Measurements from ENCODE around the gene ASPSCR1. TPM values are rescaled to one million over a fixed set of nuclear protein-coding genes. Genes with fewer than 3 reads are reported as not detected.

Gene ASPSCR1
- total and polyA plus RNA-seq, 2 of the 13 experiments (the other 11 are each of a cell fraction or from before 2014, with no cell fraction given): 274 to 314 TPM

GRCh38 chr17:82015311-82015971, 38.0 kb downstream of the ASPSCR1 start (continued):
- TF ChIP-seq, protein P1, sequence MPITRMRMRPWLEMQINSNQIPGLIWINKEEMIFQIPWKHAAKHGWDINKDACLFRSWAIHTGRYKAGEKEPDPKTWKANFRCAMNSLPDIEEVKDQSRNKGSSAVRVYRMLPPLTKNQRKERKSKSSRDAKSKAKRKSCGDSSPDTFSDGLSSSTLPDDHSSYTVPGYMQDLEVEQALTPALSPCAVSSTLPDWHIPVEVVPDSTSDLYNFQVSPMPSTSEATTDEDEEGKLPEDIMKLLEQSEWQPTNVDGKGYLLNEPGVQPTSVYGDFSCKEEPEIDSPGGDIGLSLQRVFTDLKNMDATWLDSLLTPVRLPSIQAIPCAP (CRISPR knock-in tag; IDR thresholded peaks at IDR 0.05; ENCODE audit: low read depth): no peak
- TF ChIP-seq ZNF788 (CRISPR knock-in tag; IDR thresholded peaks at IDR 0.05; ENCODE audit: borderline replicate concordance) (peak; percentile 13; the same call in 1 of the 2 replicates), SALL1 (CRISPR knock-in tag; IDR thresholded peaks at IDR 0.05) (peak; percentile 33), TMF1 (CRISPR knock-in tag; IDR thresholded peaks at IDR 0.05; ENCODE audit: low read depth) (no peak), NFATC3 (CRISPR knock-in tag; IDR thresholded peaks at IDR 0.05) (no peak), PRDM15 (CRISPR knock-in tag; IDR thresholded peaks at IDR 0.05) (no peak), MED13 (CRISPR knock-in tag; IDR thresholded peaks at IDR 0.05) (peak; percentile 88; the same call in 1 of the 2 replicates), ZNF383 (CRISPR knock-in tag; IDR thresholded peaks at IDR 0.05; ENCODE audit: borderline replicate concordance) (no peak), HNRNPUL1 (IDR thresholded peaks at IDR 0.05; ENCODE audit: low read depth, low read length) (no peak), HOXA5 (CRISPR knock-in tag; IDR thresholded peaks at IDR 0.05) (no peak), ZNF598 (CRISPR knock-in tag; IDR thresholded peaks at IDR 0.05; ENCODE audit: borderline replicate concordance) (no peak), SKI (IDR thresholded peaks at IDR 0.05; ENCODE audit: partially characterized antibody) (peak; percentile 32), GZF1 (CRISPR knock-in tag; IDR thresholded peaks at IDR 0.05) (no peak), FOXK2 (IDR thresholded peaks at IDR 0.05) (no peak), MYC (CRISPR knock-in tag; IDR thresholded peaks at IDR 0.05; ENCODE audit: borderline replicate concordance) (peak; percentile 39; the same call in 1 of the 2 replicates), SAP130 (CRISPR knock-in tag; IDR thresholded peaks at IDR 0.05; ENCODE audit: low read depth) (peak; percentile 56), GTF2F1 (IDR thresholded peaks at IDR 0.05; ENCODE audit: low read length) (no peak), HHEX (CRISPR knock-in tag; IDR thresholded peaks at IDR 0.05) (peak; percentile 51), EP300 (IDR thresholded peaks at IDR 0.05; ENCODE audit: low read depth in 2 of 2, low read length in 2 of 2) (peak in 1 of 2 experiments; percentile 92; a peak in 2 of 4 replicates), EP300 (CRISPR knock-in tag; IDR thresholded peaks at IDR 0.05; ENCODE audit: borderline replicate concordance) (peak; percentile 91), POGZ (CRISPR knock-in tag; IDR thresholded peaks at IDR 0.05) (no peak), ZNF660 (CRISPR knock-in tag; IDR thresholded peaks at IDR 0.05; ENCODE audit: borderline replicate concordance, low read depth) (no peak), ASH2L (IDR thresholded peaks at IDR 0.05; ENCODE audit: insufficient read length, low read depth, low read length) (peak; percentile 61), ZNF713 (CRISPR knock-in tag; IDR thresholded peaks at IDR 0.05) (no peak), NFIC (IDR thresholded peaks at IDR 0.05; ENCODE audit: low read length) (peak; percentile 41; the same call in 1 of the 2 replicates)
- TF ChIP-seq, protein P2, sequence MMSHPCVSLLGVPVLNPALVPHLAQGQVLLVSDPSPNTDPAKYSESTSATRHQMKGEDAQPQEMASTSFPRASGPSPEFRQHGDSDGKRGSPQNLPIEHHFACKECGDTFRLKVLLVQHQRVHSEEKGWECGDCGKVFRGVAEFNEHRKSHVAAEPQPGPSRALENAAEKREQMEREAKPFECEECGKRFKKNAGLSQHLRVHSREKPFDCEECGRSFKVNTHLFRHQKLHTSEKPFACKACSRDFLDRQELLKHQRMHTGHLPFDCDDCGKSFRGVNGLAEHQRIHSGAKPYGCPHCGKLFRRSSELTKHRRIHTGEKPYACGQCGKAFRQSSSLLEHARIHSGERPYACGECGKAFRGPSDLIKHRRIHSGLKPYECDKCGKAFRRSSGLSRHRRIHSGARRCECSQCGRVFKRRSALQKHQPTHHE (CRISPR knock-in tag; IDR thresholded peaks at IDR 0.05; ENCODE audit: borderline replicate concordance): no peak
- TF ChIP-seq, protein P3, sequence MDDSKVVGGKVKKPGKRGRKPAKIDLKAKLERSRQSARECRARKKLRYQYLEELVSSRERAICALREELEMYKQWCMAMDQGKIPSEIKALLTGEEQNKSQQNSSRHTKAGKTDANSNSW (CRISPR knock-in tag; IDR thresholded peaks at IDR 0.05; ENCODE audit: borderline replicate concordance): no peak
